HG03039 (cell line): ENCODE data around the gene ADD1.

Experiments
- ATAC-seq: cut with Tn5 transposase; IDR thresholded peaks from one replicate; pipeline ENCODE4 v1.9.1; 2021; ENCODE audit warnings: mild to moderate bottlenecking, moderate library complexity; ENCODE audit not compliant: unreplicated experiment

ADD1 gene

DNA sequence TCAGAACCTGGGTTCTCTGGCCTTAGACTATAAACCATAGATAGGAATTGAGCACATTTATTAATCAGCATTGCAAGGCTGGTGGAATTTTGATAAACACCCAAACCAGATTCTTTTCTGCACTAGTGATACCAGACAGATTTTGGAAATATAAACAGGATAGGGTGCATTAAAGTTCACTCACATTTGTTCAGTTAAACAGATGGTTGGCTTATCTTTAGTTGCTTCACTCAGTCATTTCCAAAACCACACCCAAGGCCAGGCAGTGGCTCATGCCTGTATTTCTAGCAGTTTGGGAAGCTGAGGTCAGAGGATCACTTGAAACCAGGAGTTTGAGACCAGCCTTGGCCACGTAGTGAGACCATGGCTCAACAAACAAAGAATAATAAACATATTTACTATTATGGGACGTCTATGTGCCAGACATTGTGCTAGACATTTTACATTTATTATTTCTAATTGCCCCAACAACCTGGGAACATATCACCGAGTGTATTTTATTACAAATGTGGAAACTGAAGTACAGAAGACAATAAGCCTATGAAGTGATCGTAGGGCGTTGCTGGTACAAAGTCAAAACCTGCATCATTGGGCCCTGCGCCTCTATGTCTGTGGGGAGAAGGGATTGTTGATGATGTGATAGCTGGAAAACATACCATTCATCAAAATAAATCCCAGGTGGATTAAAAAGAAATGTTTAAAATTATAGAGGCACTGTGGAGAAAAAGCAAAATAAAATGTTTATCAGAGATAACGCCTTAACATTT, 15.0 kb downstream of the ADD1 start:
- no peak for ATAC-seq

DNA sequence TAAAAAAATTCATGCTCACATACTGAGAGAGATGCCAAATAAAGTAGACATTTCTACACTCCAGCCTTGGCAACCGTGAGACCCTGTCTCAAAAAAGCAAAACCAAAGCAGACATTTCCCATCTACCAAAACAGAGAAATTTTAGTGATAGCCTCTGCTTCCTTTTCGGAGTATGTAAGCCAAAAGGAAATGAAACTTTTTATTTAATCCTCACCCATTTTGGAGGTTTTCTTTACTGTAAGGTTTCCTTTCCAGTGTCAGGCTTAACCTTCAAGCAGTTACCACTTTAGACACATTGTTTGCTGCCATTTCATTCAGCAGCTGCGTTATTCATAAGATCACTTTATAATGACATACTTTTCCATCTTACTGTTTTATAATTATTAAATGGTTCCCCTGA, 15.9 kb downstream of the ADD1 start:
- no peak for ATAC-seq

DNA sequence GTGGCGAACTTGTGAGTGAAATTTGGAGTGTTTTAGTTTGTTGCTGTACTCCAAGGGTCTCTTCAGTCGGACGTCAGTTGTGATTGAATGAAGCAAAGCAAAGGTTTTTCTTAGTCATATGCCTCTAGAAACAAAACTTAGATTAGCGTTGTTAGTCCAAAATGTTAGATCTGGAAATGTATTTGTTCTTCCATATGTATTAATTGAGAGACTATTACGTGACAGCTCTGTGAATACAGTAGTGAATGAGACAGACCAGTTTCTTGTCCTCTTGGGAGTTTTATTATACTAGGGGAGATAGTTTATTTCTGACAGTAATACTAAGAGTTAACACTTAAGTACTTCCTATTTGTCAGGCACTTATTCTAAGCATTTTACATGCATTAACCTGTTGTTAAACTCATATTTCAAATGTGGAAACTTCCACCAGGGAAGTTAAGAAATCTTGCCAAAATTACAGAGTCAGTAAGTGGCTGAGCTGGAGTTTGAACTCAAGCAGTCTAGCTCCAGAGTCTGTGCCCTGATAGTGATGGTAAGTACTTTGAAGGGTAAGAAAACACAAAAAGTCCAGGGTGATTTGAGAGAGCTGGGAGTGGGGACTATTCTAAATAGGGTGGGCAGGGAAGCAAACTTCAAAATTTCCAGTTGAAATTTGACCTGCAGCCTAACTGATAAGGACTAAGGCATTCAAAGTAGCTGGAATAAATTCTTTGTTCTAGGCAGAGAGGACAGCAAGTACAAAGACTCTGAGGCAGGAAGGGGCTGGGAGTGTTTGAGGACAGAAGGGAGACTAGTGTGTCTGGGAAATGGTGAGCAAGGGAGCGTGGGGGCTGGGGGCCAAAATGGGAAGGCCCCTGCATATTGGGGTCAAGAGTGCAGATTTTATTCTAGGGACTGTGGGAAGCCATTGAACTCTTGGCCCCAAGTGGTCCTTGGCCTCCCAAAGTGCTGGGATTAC, 17.0 kb downstream of the ADD1 start:
- no peak for ATAC-seq

DNA sequence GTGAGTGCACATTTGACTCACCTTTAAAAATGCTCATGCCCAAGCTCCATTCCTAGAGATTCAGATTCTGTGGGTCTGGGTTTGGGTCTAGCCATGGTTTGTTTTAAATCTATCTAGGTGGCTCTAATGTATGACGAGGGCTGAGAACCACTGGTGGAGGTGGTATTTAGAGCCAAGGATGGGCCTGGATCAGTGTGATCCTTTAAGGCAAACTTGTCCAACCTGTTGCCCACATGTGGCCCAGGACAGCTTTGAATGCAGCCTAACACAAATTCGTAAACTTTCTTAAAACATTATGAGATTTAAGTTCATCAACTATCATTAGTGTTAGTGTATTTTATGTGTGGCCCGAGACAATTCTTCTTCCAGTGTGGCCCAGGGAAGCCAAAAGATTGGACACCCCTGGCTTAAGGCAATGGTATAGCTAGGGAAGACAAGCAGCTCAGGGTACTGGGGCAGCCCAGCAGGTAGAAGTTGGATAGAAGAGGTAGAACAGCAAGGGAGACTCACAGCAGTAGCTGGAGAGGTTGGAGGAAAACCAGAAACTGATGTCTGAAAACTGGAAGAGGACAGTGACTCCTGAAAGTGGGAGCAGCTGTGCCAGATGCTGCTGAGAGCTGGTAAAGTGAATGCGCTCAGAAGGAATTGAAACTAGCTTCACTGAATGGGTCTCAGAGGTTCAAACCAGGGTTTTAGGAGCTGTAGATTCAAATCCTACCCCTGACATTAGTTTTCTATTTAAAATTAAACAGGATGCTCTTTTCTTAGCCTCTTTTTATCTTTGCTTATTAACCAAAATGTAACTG, 18.2 kb downstream of the ADD1 start:
- no peak for ATAC-seq

DNA sequence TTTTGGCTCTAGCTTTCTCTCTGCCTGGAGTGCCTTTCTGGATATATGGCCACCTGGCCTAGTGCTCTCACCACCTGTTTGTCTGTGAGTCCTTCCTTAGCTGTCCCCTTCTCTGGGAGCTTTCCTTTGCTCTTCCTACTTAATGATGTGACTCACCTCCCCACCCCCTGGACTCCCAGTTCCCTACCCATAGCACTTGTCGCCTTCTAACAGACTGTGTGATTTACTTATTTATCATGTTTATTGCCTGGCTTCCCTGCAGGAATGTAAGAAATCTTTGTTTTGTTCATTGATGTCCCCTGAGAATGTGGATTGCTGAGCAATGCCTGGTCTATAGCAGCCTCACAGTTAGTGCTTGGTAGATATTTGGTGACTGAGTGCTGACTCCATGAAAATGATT, 18.9 kb downstream of the ADD1 start:
- no peak for ATAC-seq

DNA sequence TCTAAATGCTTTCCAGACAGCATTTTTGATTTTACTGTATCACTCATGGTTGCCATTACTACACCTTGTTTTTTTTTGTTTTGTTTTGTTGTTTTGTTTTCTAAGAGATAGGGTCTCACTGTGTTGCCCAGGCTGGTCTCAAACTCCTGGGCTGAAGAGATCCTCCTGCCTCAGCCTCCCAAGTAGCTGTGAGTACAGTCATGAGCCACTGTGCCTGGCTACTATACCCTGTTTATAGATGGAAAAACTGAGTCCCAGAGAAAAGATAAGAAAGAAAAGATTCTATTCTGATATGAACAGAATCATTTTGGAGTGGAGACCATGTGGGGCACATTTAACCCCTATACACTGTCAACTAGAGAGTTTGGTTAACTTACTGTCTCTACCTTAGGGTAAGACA, 20.0 kb downstream of the ADD1 start:
- no peak for ATAC-seq

DNA sequence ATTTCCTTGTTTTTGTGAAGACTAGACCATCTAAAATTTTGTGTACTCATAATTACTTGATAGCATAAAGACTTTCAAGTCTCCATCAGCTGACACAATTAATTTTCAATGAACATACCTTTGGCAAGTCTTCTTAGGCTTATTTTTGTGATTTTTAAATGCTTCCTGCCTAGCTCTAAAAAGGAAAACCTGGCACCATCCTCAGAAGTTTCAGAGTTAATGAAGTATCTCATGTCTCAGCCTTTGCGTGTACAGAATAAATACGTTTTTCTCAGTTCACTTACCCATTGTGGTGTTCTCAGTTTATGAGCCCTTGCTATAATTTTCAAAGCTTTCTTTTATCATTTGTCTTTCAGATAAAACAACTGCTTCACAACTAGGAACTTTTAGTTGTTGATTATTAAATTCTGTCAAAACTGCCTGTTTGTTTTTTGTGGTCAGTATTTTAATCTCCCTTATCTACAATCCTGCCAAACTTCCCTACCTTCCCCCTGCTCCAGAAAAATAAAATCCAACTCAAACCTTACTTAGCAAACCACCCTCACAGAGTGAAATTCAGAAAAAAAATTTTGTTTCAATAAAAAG, 21.6 kb downstream of the ADD1 start:
- no peak for ATAC-seq

DNA sequence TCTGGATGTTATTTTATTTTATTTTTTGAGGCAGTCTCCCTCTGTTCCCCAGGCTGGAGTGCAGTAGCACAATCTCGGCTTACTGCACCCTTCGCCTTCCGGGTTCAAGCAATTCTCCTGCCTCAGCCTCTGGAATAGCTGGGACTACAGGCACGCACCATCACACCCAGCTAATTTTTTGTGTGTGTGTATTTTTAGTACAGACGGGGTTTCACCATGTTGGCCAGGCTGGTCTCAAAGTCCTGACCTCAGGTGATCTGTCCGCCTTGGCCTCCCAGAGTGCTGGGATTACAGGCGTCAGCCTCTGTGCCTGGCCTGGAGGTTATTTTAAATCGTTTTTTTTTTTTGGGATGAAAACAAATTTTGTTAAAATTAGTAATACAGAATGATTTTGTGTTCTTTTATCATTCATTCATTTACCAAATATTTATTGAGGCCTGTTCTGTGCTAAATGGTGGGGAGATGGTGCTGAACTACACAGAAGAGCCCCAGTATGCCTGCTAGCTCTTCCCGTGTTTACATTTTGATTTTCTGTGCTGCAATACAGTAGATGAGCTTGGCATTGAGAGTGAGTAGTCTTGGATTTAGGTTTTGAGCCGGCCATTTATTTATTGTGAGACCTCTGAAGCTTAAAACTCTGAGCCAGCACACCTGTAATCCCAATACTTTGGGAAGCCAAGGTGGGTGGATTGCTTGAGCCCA, 22.7 kb downstream of the ADD1 start:
- ATAC-seq: no peak

DNA sequence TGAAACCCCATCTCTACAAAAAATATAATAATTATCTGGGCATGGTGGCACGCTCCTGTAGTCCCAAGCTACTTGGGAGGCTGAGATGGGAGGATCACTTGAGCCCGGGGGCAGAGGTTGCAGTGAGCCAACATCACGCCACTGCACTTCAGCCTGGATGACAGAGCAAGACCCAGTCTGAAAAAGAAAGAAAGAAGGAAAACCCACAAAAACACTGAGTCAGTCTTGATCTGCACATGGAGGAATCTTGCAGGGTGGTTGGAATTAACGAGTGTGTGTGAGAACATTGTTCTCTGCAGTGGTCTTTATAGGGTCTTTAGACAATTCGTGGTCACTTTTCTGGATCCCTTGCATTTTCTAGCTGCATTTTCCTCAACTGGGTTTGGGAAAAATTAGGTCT, 23.2 kb downstream of the ADD1 start:
- no peak for ATAC-seq

DNA sequence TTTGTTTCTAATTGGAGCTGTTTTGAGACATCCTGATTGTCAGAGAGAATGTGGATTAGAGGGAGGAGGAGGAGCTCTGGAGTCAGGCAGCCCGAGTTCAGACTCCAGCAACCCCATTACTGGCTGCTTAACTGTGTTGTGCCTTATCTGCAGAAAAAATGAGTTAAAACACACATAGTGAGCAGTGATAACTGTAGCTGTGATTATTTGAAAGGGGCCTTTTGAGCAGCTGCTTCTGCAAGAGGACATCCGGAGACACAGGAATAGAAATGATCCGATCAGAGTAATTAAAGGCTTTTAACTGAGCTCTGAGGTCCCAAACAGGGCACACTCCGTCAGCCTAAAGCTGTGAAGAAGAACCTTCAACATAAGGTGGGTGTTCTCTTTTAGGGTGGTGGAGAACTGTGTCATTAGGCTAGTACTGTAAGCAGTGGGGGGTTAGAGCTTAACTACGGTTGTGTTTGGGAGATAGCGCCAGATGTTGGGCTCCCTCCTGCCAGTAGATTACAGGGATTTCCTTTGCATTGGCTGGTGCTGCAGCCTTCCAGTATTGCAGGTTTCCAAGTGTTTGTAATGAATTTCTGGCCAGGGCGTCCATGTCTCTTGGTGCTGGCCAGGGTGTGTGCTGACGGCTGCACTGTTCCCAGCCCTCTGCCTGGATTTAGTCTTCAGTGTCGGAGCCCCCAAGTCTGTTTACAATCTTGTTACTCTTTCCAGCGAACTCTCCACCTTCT, 24.3 kb downstream of the ADD1 start:
- no peak for ATAC-seq

DNA sequence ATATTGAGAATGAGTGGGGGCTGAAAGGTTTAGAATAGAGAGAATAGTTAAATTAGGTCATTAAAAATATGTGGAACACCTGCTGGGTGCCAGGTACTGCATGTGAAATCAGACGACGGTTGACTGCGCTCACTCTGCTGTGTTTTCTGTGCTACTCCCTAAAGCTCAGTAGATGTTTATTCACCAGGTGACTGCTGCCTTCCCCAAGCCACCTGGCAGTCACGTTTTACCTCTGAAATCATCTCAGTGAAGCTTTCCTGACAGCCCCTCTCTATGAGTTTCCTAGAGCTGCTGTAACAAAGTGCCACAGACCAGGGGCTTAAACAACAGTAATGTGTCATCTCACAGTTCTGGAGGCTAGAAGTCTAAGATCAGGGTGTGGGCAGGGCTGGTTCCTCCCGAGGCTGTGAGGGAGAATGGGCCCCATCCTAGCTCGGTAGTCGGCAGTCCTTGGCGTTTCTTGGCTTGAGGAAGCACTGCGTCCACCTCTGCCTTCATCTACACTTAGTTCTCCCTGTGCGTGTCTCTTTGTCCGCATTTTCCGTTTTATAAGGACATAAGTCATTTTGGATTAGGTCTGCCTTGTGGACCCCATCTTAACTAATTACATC, 25.3 kb downstream of the ADD1 start:
- no peak for ATAC-seq

DNA sequence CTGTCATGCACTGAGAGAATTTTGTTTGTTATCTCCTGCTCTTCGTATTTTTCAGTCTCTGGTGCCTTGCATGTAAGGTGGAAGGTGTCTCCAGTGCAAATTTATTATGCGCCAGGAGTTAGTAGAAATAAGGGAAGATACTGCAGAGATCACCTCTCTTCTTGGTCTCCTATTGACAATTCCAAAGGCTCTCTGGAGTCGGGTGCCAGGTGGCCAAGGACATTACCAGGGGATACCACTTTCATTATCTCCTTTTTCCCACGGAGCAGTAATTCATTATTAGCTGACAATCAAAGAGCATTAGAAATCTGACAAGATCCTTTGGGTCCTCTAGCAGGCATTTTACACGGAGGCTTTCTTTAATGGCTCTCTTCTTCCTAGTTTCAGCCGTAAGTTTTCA, 26.0 kb downstream of the ADD1 start:
- no peak for ATAC-seq

DNA sequence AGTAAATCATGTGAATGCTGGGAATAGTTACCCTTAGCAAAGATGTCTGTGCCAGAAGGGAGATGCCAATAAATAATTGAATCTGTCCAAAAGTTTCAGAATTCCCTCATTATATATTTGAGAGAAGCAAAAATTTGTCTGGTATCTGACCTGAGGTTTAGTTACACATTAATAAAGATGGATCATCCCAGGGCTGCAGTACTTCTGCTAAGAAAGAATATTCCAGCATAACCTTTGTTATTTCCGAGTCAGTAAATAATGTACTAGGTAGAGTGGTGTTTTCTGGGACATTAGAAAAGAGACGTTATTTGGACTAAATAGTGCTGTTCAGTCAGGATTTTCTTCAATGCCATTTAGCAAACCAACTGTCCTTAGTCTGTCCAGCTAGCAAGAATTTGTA, 26.4 kb downstream of the ADD1 start:
- ATAC-seq: no peak

DNA sequence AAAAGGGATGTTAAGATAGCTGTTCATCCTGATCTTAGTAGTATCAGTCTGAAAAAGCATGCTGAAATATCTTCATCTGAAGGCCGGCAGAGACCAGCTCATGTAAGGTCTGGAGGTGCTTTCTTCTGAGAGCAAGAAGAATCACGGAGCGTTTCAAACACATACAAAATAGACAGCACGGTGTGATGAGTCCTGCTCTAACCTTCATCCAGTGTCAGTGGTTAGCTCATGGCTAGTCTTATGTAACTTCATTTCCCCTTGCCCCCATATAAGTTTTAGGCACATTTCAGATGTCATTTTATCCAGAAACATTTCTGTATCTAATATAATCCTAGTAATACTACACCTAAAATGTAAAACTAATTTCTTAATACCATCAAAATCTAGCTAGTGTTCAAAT, 27.8 kb downstream of the ADD1 start:
- no peak for ATAC-seq

DNA sequence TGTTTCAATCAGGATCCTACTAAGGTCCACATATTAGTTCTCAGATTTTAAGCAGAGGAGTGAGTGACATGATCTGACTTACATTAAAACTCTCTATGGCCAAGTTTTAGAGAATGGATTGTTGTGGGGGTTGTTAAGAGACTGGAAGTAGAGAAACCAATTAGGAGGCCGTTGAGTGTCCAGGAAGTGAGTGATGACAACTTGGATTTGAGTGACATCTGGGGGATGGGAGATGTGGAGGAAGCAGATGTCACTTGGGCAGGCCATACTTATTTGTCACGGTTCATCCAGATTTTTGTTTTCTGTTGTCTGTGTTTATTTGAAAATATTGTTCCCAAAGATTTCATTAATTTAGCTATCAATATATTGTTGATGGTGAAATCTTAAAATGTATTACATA, 28.3 kb downstream of the ADD1 start:
- no peak for ATAC-seq

DNA sequence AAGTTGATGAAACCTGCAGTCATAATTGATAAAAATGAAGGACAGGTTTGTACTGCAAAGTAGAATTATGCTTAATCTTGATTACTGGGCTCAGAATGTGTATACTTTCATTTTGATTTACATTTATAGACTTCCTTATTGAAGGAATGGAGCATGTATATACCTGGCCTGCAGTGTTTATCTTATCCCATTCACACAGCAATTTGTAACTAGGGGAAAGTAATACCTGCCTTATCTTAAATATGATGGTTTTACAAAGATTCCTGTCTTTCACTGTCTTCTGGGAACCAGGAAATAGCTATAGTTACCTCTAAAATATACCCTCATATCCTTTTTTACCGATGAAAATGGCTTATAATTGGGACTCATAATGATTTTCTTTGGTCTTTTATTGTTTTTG, 29.7 kb downstream of the ADD1 start:
- ATAC-seq: no peak

DNA sequence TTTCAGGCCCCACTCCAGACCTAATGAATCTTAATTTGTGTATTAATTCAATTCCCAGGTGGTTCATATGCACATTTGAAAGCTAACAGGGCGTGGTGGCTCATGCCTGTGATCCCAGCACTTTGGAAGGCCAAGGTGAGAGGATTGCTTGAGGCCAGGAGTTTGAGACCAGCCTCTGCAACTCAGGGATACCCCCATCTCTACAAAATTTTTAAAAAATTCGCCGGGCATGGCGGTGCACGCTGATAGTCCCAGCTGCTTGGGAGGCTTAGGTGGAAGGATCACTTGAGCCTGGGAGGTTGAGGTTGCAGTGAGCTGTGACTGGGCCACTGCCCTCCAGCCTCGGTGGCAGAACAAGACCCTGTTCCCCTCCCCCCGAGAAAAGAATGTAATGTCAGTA, 31.2 kb downstream of the ADD1 start:
- ATAC-seq: no peak

DNA sequence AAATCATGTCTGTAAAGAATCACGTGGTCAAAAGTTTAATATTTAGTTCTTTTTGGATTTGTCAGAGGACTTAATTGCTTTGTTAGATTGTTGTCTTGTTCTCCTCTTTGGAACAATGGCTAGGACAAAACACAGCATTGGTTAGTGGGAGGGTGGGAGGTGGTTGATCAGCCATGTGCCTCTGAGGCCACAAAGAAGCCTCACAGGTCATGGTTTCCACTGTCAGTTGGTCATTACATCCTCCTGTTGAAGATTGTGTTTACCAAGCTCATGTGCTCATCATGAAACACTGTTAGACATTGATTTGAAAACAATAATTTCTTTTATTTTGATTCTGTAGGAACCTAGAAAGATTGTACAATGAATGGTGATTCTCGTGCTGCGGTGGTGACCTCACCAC, 31.9 kb downstream of the ADD1 start:
- ATAC-seq: no peak

DNA sequence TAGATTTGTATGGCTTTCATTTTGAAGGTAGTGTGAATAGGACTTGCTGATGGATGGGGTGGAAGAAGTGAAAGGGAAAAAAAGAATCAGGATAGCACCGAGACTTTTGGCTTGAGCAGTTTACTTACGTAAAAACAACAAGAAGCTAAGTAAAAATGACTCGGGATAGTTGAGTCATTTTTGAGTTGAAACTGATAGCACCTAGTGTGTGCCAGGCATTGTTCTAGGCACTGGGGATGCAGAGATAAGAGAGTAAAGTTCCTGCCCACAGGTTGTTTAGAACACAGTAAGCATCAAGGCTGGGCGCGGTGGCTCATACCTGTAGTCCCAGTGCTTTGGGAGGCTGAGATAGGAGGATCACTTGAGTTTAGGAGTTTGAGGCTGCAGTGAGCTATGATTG, 34.7 kb downstream of the ADD1 start:
- no peak for ATAC-seq
